Measurements from ENCODE around the gene APLP1. TPM values are rescaled to one million over a fixed set of nuclear protein-coding genes. Genes with fewer than 3 reads are reported as not detected.

The APLP1 gene
- polyA plus RNA-seq, 2 of the 4 experiments (the other 2 are of a cell fraction): 54.7 to 60.4 TPM

- TF ChIP-seq HES2 (IDR thresholded peaks at IDR 0.05) (no peak), KDM1A (IDR thresholded peaks at IDR 0.05; ENCODE audit: low read depth) (no peak), HDAC2 (IDR thresholded peaks at IDR 0.05) (no peak), EHF (CRISPR knock-in tag; IDR thresholded peaks at IDR 0.05) (no peak), CBX2 (IDR thresholded peaks at IDR 0.05; ENCODE audit: borderline replicate concordance, low read depth) (no peak), NPAS2 (CRISPR knock-in tag; IDR thresholded peaks at IDR 0.05; ENCODE audit: borderline replicate concordance) (no peak), MYC (IDR thresholded peaks at IDR 0.05; ENCODE audit: borderline replicate concordance, low read length) (no peak), SMC3 (IDR thresholded peaks at IDR 0.05) (no peak), MAX (IDR thresholded peaks at IDR 0.05) (no peak), ZNF302 (CRISPR knock-in tag; IDR thresholded peaks at IDR 0.05) (no peak), ATOH8 (CRISPR knock-in tag; IDR thresholded peaks at IDR 0.05; ENCODE audit: low read depth) (no peak), CEBPB (IDR thresholded peaks at IDR 0.05) (no peak), POLR2A (IDR thresholded peaks at IDR 0.05; ENCODE audit: low read length) (no peak), KDM5A (IDR thresholded peaks at IDR 0.05) (no peak), E2F6 (IDR thresholded peaks at IDR 0.05; ENCODE audit: borderline replicate concordance, low read depth) (no peak), POLR2AphosphoS2 (conservative IDR thresholded peaks at IDR 0.05; ENCODE audit: low read length) (no peak), RARB (CRISPR knock-in tag; IDR thresholded peaks at IDR 0.05) (no peak), HOXB13 (CRISPR knock-in tag; IDR thresholded peaks at IDR 0.05; ENCODE audit: low read depth) (no peak), JUNB (IDR thresholded peaks at IDR 0.05) (no peak)
- Histone ChIP-seq H3K4me2 (no peak overlapping the region), H3K9me3 (no peaks in the 10 kb centered on the region), H3K4me3 (no peak overlapping the region), H3K4me1 (peaks cover 8% of the 10 kb centered on the region), H3K27ac (no peak overlapping the region)
- DNase-seq (ENCODE audit: low read depth in 1 of 2, low spot score in 1 of 2): no peak
- CTCF ChIA-PET: interaction anchor here (1.2 to 1.8 kb wide), 2 partner anchors 19 to 42 kb away, joined by 3 to 7 read pairs; no protein-coding TSS in a partner anchor
- POLR2A ChIA-PET: no interaction called here
- no peak for ATAC-seq
- FAIRE-seq: no peak
- WGBS (ENCODE audit: missing lambda C conversion rate): 89% methylated on average over 32 of the region's 32 CpGs
Measured at GRCh38 chr19:35874392-35874930, 6.1 kb downstream of the APLP1 start.

- FAIRE-seq (no peak), ATAC-seq (no peak), DNase-seq (ENCODE audit: low read depth in 1 of 2, low spot score in 1 of 2) (no peak)
- 72% methylated on average over 23 of the region's 23 CpGs for WGBS (ENCODE audit: missing lambda C conversion rate)
- no peak overlapping the region for H3K27ac ChIP-seq
- peaks cover 7% of the 10 kb centered on the region for H3K4me1 ChIP-seq
- no peak overlapping the region for H3K4me3 ChIP-seq
- ChIA-PET CTCF (interaction anchor here (0.8 to 17.6 kb wide), 8 partner anchors 15 to 330 kb away, joined by 3 to 402 read pairs (median 3); partner anchors contain the start of gene THAP8), POLR2A (interaction anchor here (0.9 to 1.1 kb wide), 4 partner anchors 9 to 131 kb away, joined by 3 to 12 read pairs (median 5); partner anchors contain the start of gene LIN37)
- peak overlapping the region; percentile 55; the same call in 1 of the 3 replicates for H3K4me2 ChIP-seq
- TF ChIP-seq MAFK (IDR thresholded peaks at IDR 0.05; ENCODE audit: partially characterized antibody) (no peak), ELK1 (IDR thresholded peaks at IDR 0.05; ENCODE audit: low read depth, low read length) (no peak), CBX2 (IDR thresholded peaks at IDR 0.05; ENCODE audit: borderline replicate concordance, low read depth) (no peak), ZC3H11A (IDR thresholded peaks at IDR 0.05) (no peak), RARB (CRISPR knock-in tag; IDR thresholded peaks at IDR 0.05) (no peak), FOXS1 (CRISPR knock-in tag; IDR thresholded peaks at IDR 0.05) (no peak), PHF8 (IDR thresholded peaks at IDR 0.05; ENCODE audit: borderline replicate concordance, low read depth) (no peak), EHF (CRISPR knock-in tag; IDR thresholded peaks at IDR 0.05) (no peak), SREBF2 (IDR thresholded peaks at IDR 0.05) (no peak), RCOR1 (IDR thresholded peaks at IDR 0.05; ENCODE audit: low read depth, low read length) (no peak), FOSB (CRISPR knock-in tag; IDR thresholded peaks at IDR 0.05) (no peak), USF2 (IDR thresholded peaks at IDR 0.05) (no peak), RNF2 (IDR thresholded peaks at IDR 0.05; ENCODE audit: borderline replicate concordance, low read depth) (no peak)
- no peaks in the 10 kb centered on the region for H3K9me3 ChIP-seq
Measured at GRCh38 chr19:35879068-35879467, 10.7 kb downstream of the APLP1 start.
